HG02678 (cell line): Measurements from ENCODE around the gene CKMT2.

Source experiments
- ATAC-seq: cut with Tn5 transposase; IDR thresholded peaks from one replicate; pipeline ENCODE4 v1.9.1; 2021; ENCODE audit warnings: mild to moderate bottlenecking, moderate library complexity; ENCODE audit not compliant: unreplicated experiment

The CKMT2 gene

GRCh38 chr5:81214848-81215247 is 18.3 kb upstream of the CKMT2 start:
- ATAC-seq: no peak

GRCh38 chr5:81216152-81216551 is 17.0 kb upstream of the CKMT2 start:
- no peak for ATAC-seq

- no peak for ATAC-seq
Measured at GRCh38 chr5:81219389-81219788, 13.7 kb upstream of the CKMT2 start.

- ATAC-seq: no peak
Measured at GRCh38 chr5:81222285-81222684, 10.8 kb upstream of the CKMT2 start.

GRCh38 chr5:81225463-81225862 is 7.7 kb upstream of the CKMT2 start:
- no peak for ATAC-seq

- ATAC-seq: no peak
Measured at GRCh38 chr5:81226286-81226685, 6.8 kb upstream of the CKMT2 start.

GRCh38 chr5:81226949-81227348 is 6.2 kb upstream of the CKMT2 start:
- ATAC-seq: no peak

GRCh38 chr5:81228084-81228483 is 5.0 kb upstream of the CKMT2 start:
- no peak for ATAC-seq

GRCh38 chr5:81230416-81230815 is 2.7 kb upstream of the CKMT2 start:
- no peak for ATAC-seq

- ATAC-seq: no peak
Measured at GRCh38 chr5:81232464-81233079, 550 bp upstream of the CKMT2 start.

- no peak for ATAC-seq
Measured at GRCh38 chr5:81234299-81234698, 1.2 kb downstream of the CKMT2 start.

GRCh38 chr5:81234801-81235200 is 1.7 kb downstream of the CKMT2 start:
- no peak for ATAC-seq

GRCh38 chr5:81235287-81236072 is 2.4 kb downstream of the CKMT2 start:
- no peak for ATAC-seq

GRCh38 chr5:81238460-81238859 is 5.3 kb downstream of the CKMT2 start:
- ATAC-seq: no peak

- no peak for ATAC-seq
Measured at GRCh38 chr5:81239613-81240012, 6.5 kb downstream of the CKMT2 start.

GRCh38 chr5:81241001-81241400 is 7.9 kb downstream of the CKMT2 start:
- ATAC-seq: no peak

- no peak for ATAC-seq
Measured at GRCh38 chr5:81241961-81242648, 9.0 kb downstream of the CKMT2 start.

- ATAC-seq: no peak
Measured at GRCh38 chr5:81242906-81243436, 9.8 kb downstream of the CKMT2 start.

- no peak for ATAC-seq
Measured at GRCh38 chr5:81244451-81244850, 11.3 kb downstream of the CKMT2 start.

- ATAC-seq: no peak
Measured at GRCh38 chr5:81245871-81246235, 12.7 kb downstream of the CKMT2 start.

GRCh38 chr5:81246697-81247096 is 13.6 kb downstream of the CKMT2 start:
- ATAC-seq: no peak

GRCh38 chr5:81247441-81247972 is 14.4 kb downstream of the CKMT2 start:
- no peak for ATAC-seq
